BLaER1 treated with 17β-estradiol and CSF1 and Interleukin-3, amounts not matched to agents 10 nM and 100 nM (cell line): ENCODE data around the gene CIB2.
"Not testable (repeated sequence)": the region's sequence is repeated elsewhere in the genome, so short reads cannot be mapped to it uniquely, and the experiment has no call there.

Experiments
- H3K27ac ChIP-seq, 11 experiments: shearing (Covaris generic); formaldehyde crosslinking; 2 replicates each; pipeline ENCODE4 v1.8.1; 2022
- H3K27me3 ChIP-seq, 11 experiments: shearing (Covaris generic); formaldehyde crosslinking; 2 replicates each; pipeline ENCODE4 v1.8.1; 2022
- H3K36me3 ChIP-seq, 11 experiments: shearing (Covaris generic); formaldehyde crosslinking; 2 replicates each; pipeline ENCODE4 v1.8.1; 2022
- H3K4me1 ChIP-seq, 10 experiments: shearing (Covaris generic); formaldehyde crosslinking; 2 replicates each; pipeline ENCODE4 v1.8.1; 2022
- H3K4me2 ChIP-seq, 11 experiments: shearing (Covaris generic); formaldehyde crosslinking; 2 replicates each; pipeline ENCODE4 v1.8.1; 2022
- H3K4me3 ChIP-seq, 10 experiments: shearing (Covaris generic); formaldehyde crosslinking; 2 replicates each; pipeline ENCODE4 v1.8.1; 2022
- H3K9ac ChIP-seq, 11 experiments: shearing (Covaris generic); formaldehyde crosslinking; 2 replicates each; pipeline ENCODE4 v1.8.1; 2022
- H3K9me3 ChIP-seq, 11 experiments: shearing (Covaris generic); formaldehyde crosslinking; replicated peaks in 1 of 11; 2 replicates each; pipeline ENCODE4 v1.8.1; 2022
- H4K20me1 ChIP-seq, 11 experiments: shearing (Covaris generic); formaldehyde crosslinking; 2 replicates each; pipeline ENCODE4 v1.8.1; 2022
- Cebpa-rat ChIP-seq, 11 experiments: shearing (Covaris generic); IDR thresholded peaks; 2 replicates each; pipeline ENCODE4 v1.8.1; 2022

The CIB2 gene

GRCh38 chr15:78155355-78155939, 24.2 kb upstream of the CIB2 start:
- Histone ChIP-seq H3K9me3 (no peaks in the 10 kb centered on the region), H3K4me1 (peaks cover 3 to 21% (median 10%) of the 10 kb centered on the region in 10 experiments), H3K27ac (no peak overlapping the region), H3K27me3 (no peaks in the 10 kb centered on the region), H3K4me3 (no peak overlapping the region), H4K20me1 (peaks cover 0 to 68% (median 52%) of the 10 kb centered on the region in 11 experiments; a peak in 18 of 22 replicates), H3K4me2 (no peak overlapping the region), H3K9ac (no peak overlapping the region), H3K36me3 (peaks cover 42 to 81% (median 57%) of the 10 kb centered on the region in 11 experiments)
- no peak for TF ChIP-seq Cebpa-rat (IDR thresholded peaks at IDR 0.05)

- H3K27me3 ChIP-seq: no peaks in the 10 kb centered on the region
- H3K27ac ChIP-seq: no peak overlapping the region
- H3K4me1 ChIP-seq: peaks cover 8 to 26% (median 15%) of the 10 kb centered on the region in 10 experiments
- no peaks in the 10 kb centered on the region for H3K9me3 ChIP-seq
- peaks cover 37 to 76% (median 52%) of the 10 kb centered on the region in 11 experiments for H3K36me3 ChIP-seq
- peaks cover 0 to 73% (median 57%) of the 10 kb centered on the region in 11 experiments; a peak in 18 of 22 replicates for H4K20me1 ChIP-seq
- no peak for TF ChIP-seq Cebpa-rat (IDR thresholded peaks at IDR 0.05)
- no peak overlapping the region for H3K4me2 ChIP-seq
- no peak overlapping the region for H3K9ac ChIP-seq
- H3K4me3 ChIP-seq: no peak overlapping the region
Observed at GRCh38 chr15:78154955-78155354, 23.7 kb upstream of the CIB2 start.

- Histone ChIP-seq H3K36me3 (peaks cover 5 to 37% (median 16%) of the 10 kb centered on the region in 11 experiments; a peak in 20 of 22 replicates), H4K20me1 (peaks cover 0 to 69% (median 52%) of the 10 kb centered on the region in 11 experiments; a peak in 18 of 22 replicates), H3K4me2 (peak overlapping the region; percentile 90 to 99 (median 95); a peak in 20 of 22 replicates), H3K4me1 (peaks cover 23 to 43% (median 29%) of the 10 kb centered on the region in 10 experiments), H3K9ac (peak overlapping the region in 2 of 11 experiments; percentile 90 to 97; a peak in 3 of 22 replicates)
- not testable (repeated sequence) for H3K27me3 ChIP-seq, H3K27ac ChIP-seq, H3K9me3 ChIP-seq, H3K4me3 ChIP-seq
Observed at GRCh38 chr15:78151075-78151474, 19.8 kb upstream of the CIB2 start.

- Histone ChIP-seq H3K4me2 (peak overlapping the region; percentile 90 to 99 (median 95)), H3K27me3 (no peaks in the 10 kb centered on the region), H3K36me3 (peaks cover 0 to 27% (median 10%) of the 10 kb centered on the region in 11 experiments; a peak in 12 of 22 replicates), H3K9me3 (no peaks in the 10 kb centered on the region), H3K4me1 (peaks cover 23 to 41% (median 29%) of the 10 kb centered on the region in 10 experiments), H3K27ac (peak overlapping the region; percentile 33 to 89 (median 84); a peak in 21 of 22 replicates), H3K9ac (peak overlapping the region; percentile 83 to 97 (median 92)), H4K20me1 (peaks cover 0 to 59% (median 47%) of the 10 kb centered on the region in 11 experiments; a peak in 18 of 22 replicates), H3K4me3 (peak overlapping the region; percentile 88 to 100 (median 94))
- TF ChIP-seq Cebpa-rat (IDR thresholded peaks at IDR 0.05): no peak
Observed at GRCh38 chr15:78149805-78150751, 18.8 kb upstream of the CIB2 start.

- Histone ChIP-seq H3K4me3 (peak within 1 kb of the TSS; percentile 88 to 100 (median 94)), H3K36me3 (peaks cover 0 to 19% (median 6%) of the 10 kb centered on the region in 11 experiments; a peak in 10 of 22 replicates), H3K4me2 (peak within 1 kb of the TSS; percentile 90 to 99 (median 95)), H3K9me3 (no peaks in the 10 kb centered on the region), H3K27me3 (no peaks in the 10 kb centered on the region), H3K27ac (peak within 1 kb of the TSS; percentile 64 to 89 (median 84); a peak in 21 of 22 replicates), H3K9ac (peak within 1 kb of the TSS; percentile 83 to 97 (median 92)), H4K20me1 (peaks cover 0 to 50% (median 42%) of the 10 kb centered on the region in 11 experiments; a peak in 18 of 22 replicates), H3K4me1 (peaks cover 23 to 34% (median 29%) of the 10 kb centered on the region in 10 experiments)
- TF ChIP-seq Cebpa-rat (IDR thresholded peaks at IDR 0.05): no peak
Observed at GRCh38 chr15:78149068-78149804, 18.0 kb upstream of the CIB2 start, which contains the start of gene IDH3A. Gene IDH3A (plus strand): TSS chr15:78149362. CDS start chr15:78149404, 42 bp downstream.

- Histone ChIP-seq H3K4me2 (peak overlapping the region; percentile 71 to 89 (median 84)), H3K27ac (peak overlapping the region; percentile 63 to 89 (median 79); a peak in 21 of 22 replicates), H3K9me3 (no peaks in the 10 kb centered on the region), H3K36me3 (peaks cover 0 to 18% (median 6%) of the 10 kb centered on the region in 11 experiments; a peak in 7 of 22 replicates), H3K9ac (peak overlapping the region; percentile 82 to 97 (median 92)), H3K4me3 (peak overlapping the region; percentile 88 to 100 (median 94)), H4K20me1 (peaks cover 0 to 43% (median 35%) of the 10 kb centered on the region in 11 experiments; a peak in 17 of 22 replicates), H3K4me1 (peaks cover 23 to 34% (median 29%) of the 10 kb centered on the region in 10 experiments), H3K27me3 (no peaks in the 10 kb centered on the region)
- TF ChIP-seq Cebpa-rat (IDR thresholded peaks at IDR 0.05): no peak
Observed at GRCh38 chr15:78148392-78149067, 17.3 kb upstream of the CIB2 start.

GRCh38 chr15:78147566-78147965, 16.3 kb upstream of the CIB2 start:
- H3K9me3 ChIP-seq: no peaks in the 10 kb centered on the region
- no peak overlapping the region for H3K4me3 ChIP-seq
- peak overlapping the region; percentile 71 to 89 (median 84); a peak in 21 of 22 replicates for H3K4me2 ChIP-seq
- no peak overlapping the region for H3K27ac ChIP-seq
- 0 out of 22 replicates have a peak overlapping the region, but pooled peaks of 2 of the 11 experiments have one; percentile 10 to 93 for H3K9ac ChIP-seq
- peaks cover 23 to 34% (median 29%) of the 10 kb centered on the region in 10 experiments for H3K4me1 ChIP-seq
- H4K20me1 ChIP-seq: peaks cover 0 to 34% (median 26%) of the 10 kb centered on the region in 11 experiments; a peak in 16 of 22 replicates
- no peaks in the 10 kb centered on the region for H3K27me3 ChIP-seq
- peaks cover 0 to 11% (median under 1%) of the 10 kb centered on the region in 11 experiments; a peak in 1 of 22 replicates for H3K36me3 ChIP-seq
- no peak for TF ChIP-seq Cebpa-rat (IDR thresholded peaks at IDR 0.05)
